Stimulated activated CD4-positive, alpha-beta T cell treated with anti-CD3 and anti-CD28 coated beads, Interleukin-2, amount 100 ng/mL, for 4 hours (primary cell): ENCODE measurements around the gene OSTC.

Experiments
- DNase-seq: peaks from one replicate; pipeline ENCODE4 v3.0.0-alpha.2; 2020; ENCODE audit warnings: low read depth

The OSTC gene

DNA sequence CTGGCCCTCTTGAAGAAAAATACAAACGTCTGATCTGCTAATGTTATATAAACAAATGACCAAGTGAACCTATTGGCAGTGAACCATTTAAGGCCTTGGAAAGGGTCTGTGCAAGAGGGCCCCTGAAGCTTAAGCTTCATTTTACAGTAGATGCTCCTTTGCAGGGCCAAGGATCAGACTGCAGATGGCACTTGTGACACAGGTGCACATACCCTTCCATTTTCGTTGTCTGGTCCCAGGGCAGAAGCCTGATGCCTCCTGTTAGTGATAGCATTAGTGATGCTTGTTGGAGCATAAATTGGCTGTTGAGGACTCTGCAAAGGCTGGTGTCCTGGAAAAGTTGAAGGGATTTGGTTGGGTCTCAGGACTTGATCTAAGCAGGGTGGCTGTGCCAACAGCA lies 65.9 kb downstream of the OSTC start:
- DNase-seq = no peak

DNA sequence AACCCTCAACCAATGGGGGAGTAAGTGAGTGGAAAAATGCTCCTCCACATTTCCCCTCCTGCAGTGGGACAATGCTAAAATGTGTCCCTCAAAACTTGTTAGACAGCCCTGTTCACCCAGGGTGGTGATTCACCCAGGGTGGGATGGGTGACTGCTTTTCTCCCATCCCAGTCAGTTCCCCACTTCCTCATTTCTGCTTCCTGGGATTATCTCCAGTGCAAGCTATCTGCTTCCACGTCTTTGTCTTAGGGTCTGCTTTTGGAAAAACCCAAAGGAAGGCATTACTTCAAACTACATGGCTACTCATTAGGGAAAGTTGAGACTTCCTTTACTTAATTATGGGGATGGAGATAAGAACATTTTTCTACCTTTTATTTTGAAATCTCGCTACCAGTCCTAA lies 67.0 kb downstream of the OSTC start:
- no peak for DNase-seq
